SJSA1 (cell line): ENCODE results near the gene NEO1. TPM values are rescaled to one million over a fixed set of nuclear protein-coding genes. Genes with fewer than 3 reads are reported as not detected.
A peak's percentile ranks its signal among the peaks of the same experiment; 100 is the strongest.

Source experiments
- DNase-seq, 2 experiments: peaks; one replicate each; pipeline ENCODE4 v3.0.0-alpha.2; 2015 to 2020; ENCODE audit warnings: low spot score in 2 of 2, low read depth in 1 of 2
- H3K27ac ChIP-seq: fragments of 250-450 bp; sonication (Bioruptor Pico); 2 replicates; pipeline ENCODE4 v1.5.1; 2020; ENCODE audit warnings: mild to moderate bottlenecking, moderate library complexity
- H3K27me3 ChIP-seq: fragments of 250-450 bp; sonication (Bioruptor Pico); replicated peaks from 2 replicates; pipeline ENCODE4 v1.5.1; 2020; ENCODE audit warnings: mild to moderate bottlenecking, moderate library complexity
- H3K36me3 ChIP-seq: fragments of 250-450 bp; sonication (Bioruptor Pico); 2 replicates; pipeline ENCODE4 v1.5.1; 2020; ENCODE audit warnings: mild to moderate bottlenecking
- H3K4me1 ChIP-seq: fragments of 250-450 bp; sonication (Bioruptor Pico); replicated peaks from 2 replicates; pipeline ENCODE4 v1.6.1; 2021; ENCODE audit warnings: mild to moderate bottlenecking
- H3K4me3 ChIP-seq: fragments of 250-450 bp; sonication (Bioruptor Pico); 2 replicates; pipeline ENCODE4 v1.5.1; 2020; ENCODE audit warnings: mild to moderate bottlenecking
- H3K9me3 ChIP-seq: fragments of 250-450 bp; sonication (Bioruptor Pico); replicated peaks from 2 replicates; pipeline ENCODE4 v1.5.1; 2020; ENCODE audit warnings: mild to moderate bottlenecking
- total RNA-seq: library from RNA; depleted of rRNA; stranded (reverse); fragments of >200 nt; shearing (Covaris generic); gene quantifications from 2 replicates; pipeline ENCODE4 v1.2.3, GENCODE V29; 2014

NEO1 gene
- total RNA-seq, 1 experiment from 2014 or later, result 28.3 TPM

GRCh38 chr15:73268457-73268856, 216.2 kb downstream of the NEO1 start:
- Histone ChIP-seq H3K4me3 (no peak overlapping the region), H3K4me1 (peaks cover 7% of the 10 kb centered on the region; the same call in 1 of the 2 replicates), H3K9me3 (no peaks in the 10 kb centered on the region), H3K36me3 (peaks cover 3% of the 10 kb centered on the region; the same call in 1 of the 2 replicates), H3K27me3 (no peaks in the 10 kb centered on the region), H3K27ac (no peak overlapping the region)
- no peak for DNase-seq

- Histone ChIP-seq H3K4me3 (no peak overlapping the region), H3K27ac (no peak overlapping the region), H3K36me3 (peaks cover 8% of the 10 kb centered on the region; the same call in 1 of the 2 replicates), H3K4me1 (peaks cover 7% of the 10 kb centered on the region; the same call in 1 of the 2 replicates), H3K27me3 (no peaks in the 10 kb centered on the region), H3K9me3 (no peaks in the 10 kb centered on the region)
- DNase-seq, result peak in 1 of 2 experiments; percentile 9
These were observed 218.3 kb downstream of the NEO1 start for GRCh38 chr15:73270366-73271097.

GRCh38 chr15:73273181-73274002, 221.1 kb downstream of the NEO1 start:
- peak; percentile 59 for DNase-seq
- Histone ChIP-seq H3K27ac (no peak overlapping the region), H3K4me1 (peaks cover 7% of the 10 kb centered on the region; the same call in 1 of the 2 replicates), H3K9me3 (no peaks in the 10 kb centered on the region), H3K27me3 (no peaks in the 10 kb centered on the region), H3K4me3 (no peak overlapping the region), H3K36me3 (peaks cover 7% of the 10 kb centered on the region; the same call in 1 of the 2 replicates)

- Histone ChIP-seq H3K36me3 (peaks cover 5% of the 10 kb centered on the region; the same call in 1 of the 2 replicates), H3K9me3 (no peaks in the 10 kb centered on the region), H3K4me3 (no peak overlapping the region), H3K27me3 (no peaks in the 10 kb centered on the region), H3K27ac (no peak overlapping the region), H3K4me1 (peaks cover 4% of the 10 kb centered on the region; the same call in 1 of the 2 replicates)
- no peak for DNase-seq
These were observed 223.6 kb downstream of the NEO1 start for GRCh38 chr15:73275862-73276261.

- no peak overlapping the region for H3K27ac ChIP-seq
- H3K4me1 ChIP-seq, result no peaks in the 10 kb centered on the region
- no peaks in the 10 kb centered on the region for H3K27me3 ChIP-seq
- H3K9me3 ChIP-seq, result no peaks in the 10 kb centered on the region
- H3K4me3 ChIP-seq, result no peak overlapping the region
- DNase-seq, result no peak
- peaks cover 3% of the 10 kb centered on the region; the same call in 1 of the 2 replicates for H3K36me3 ChIP-seq
These were observed 230.5 kb downstream of the NEO1 start for GRCh38 chr15:73282567-73283365.

GRCh38 chr15:73283366-73283962, 231.2 kb downstream of the NEO1 start:
- Histone ChIP-seq H3K9me3 (no peaks in the 10 kb centered on the region), H3K36me3 (peaks cover 3% of the 10 kb centered on the region; the same call in 1 of the 2 replicates), H3K27ac (no peak overlapping the region), H3K27me3 (no peaks in the 10 kb centered on the region), H3K4me3 (no peak overlapping the region), H3K4me1 (no peaks in the 10 kb centered on the region)
- DNase-seq, result no peak

GRCh38 chr15:73284090-73284716, 231.9 kb downstream of the NEO1 start:
- Histone ChIP-seq H3K27ac (no peak overlapping the region), H3K9me3 (no peaks in the 10 kb centered on the region), H3K4me1 (no peaks in the 10 kb centered on the region)

GRCh38 chr15:73286311-73286710, 234.0 kb downstream of the NEO1 start:
- no peak overlapping the region for H3K4me3 ChIP-seq
- no peak for DNase-seq
- no peak overlapping the region for H3K27ac ChIP-seq
- no peaks in the 10 kb centered on the region for H3K9me3 ChIP-seq
- no peaks in the 10 kb centered on the region for H3K27me3 ChIP-seq
- peaks cover 5% of the 10 kb centered on the region; the same call in 1 of the 2 replicates for H3K36me3 ChIP-seq
- no peaks in the 10 kb centered on the region for H3K4me1 ChIP-seq

More at GRCh38 chr15:73284090-73284716, 231.9 kb downstream of the NEO1 start:
- Histone ChIP-seq H3K4me3 (no peak overlapping the region), H3K27me3 (no peaks in the 10 kb centered on the region), H3K36me3 (peaks cover 4% of the 10 kb centered on the region; the same call in 1 of the 2 replicates)
- no peak for DNase-seq

GRCh38 chr15:73287019-73287418, 234.8 kb downstream of the NEO1 start:
- H3K27ac ChIP-seq, result no peak overlapping the region
- no peak for DNase-seq
- no peaks in the 10 kb centered on the region for H3K4me1 ChIP-seq
- no peak overlapping the region for H3K4me3 ChIP-seq
- H3K27me3 ChIP-seq, result no peaks in the 10 kb centered on the region
- no peaks in the 10 kb centered on the region for H3K9me3 ChIP-seq
- peaks cover 5% of the 10 kb centered on the region; the same call in 1 of the 2 replicates for H3K36me3 ChIP-seq

GRCh38 chr15:73291441-73291840, 239.2 kb downstream of the NEO1 start:
- Histone ChIP-seq H3K27ac (no peak overlapping the region), H3K4me3 (no peak overlapping the region), H3K27me3 (no peaks in the 10 kb centered on the region), H3K9me3 (no peaks in the 10 kb centered on the region), H3K4me1 (no peaks in the 10 kb centered on the region), H3K36me3 (peaks cover 5% of the 10 kb centered on the region; the same call in 1 of the 2 replicates)
- no peak for DNase-seq

GRCh38 chr15:73293773-73294172, 241.5 kb downstream of the NEO1 start:
- Histone ChIP-seq H3K27me3 (no peaks in the 10 kb centered on the region), H3K4me1 (no peaks in the 10 kb centered on the region), H3K9me3 (no peaks in the 10 kb centered on the region), H3K36me3 (peaks cover 5% of the 10 kb centered on the region; the same call in 1 of the 2 replicates), H3K4me3 (no peak overlapping the region), H3K27ac (no peak overlapping the region)
- DNase-seq, result no peak

- DNase-seq, result no peak
- peaks cover 10% of the 10 kb centered on the region; the same call in 1 of the 2 replicates for H3K36me3 ChIP-seq
- no peaks in the 10 kb centered on the region for H3K4me1 ChIP-seq
- no peaks in the 10 kb centered on the region for H3K27me3 ChIP-seq
- no peaks in the 10 kb centered on the region for H3K9me3 ChIP-seq
- no peak overlapping the region for H3K27ac ChIP-seq
- H3K4me3 ChIP-seq, result no peak overlapping the region
These were observed 243.5 kb downstream of the NEO1 start for GRCh38 chr15:73295630-73296286.
